HCT116 (cell line): ENCODE data around the gene LMNTD1.

Experiments
- CTCF ChIP-seq, 3 experiments: fragments of 200-600 bp in 1 of 3; sonication (generic) in 1 of 3; IDR thresholded peaks in 2 of 3; conservative IDR thresholded peaks in 1 of 3; 2 replicates each; pipeline ENCODE4 v1.5.1; 2012 to 2017; ENCODE audit warnings: low read depth in 2 of 3, low read length in 2 of 3, antibody characterized with exemption in 1 of 3, borderline replicate concordance in 1 of 3, control low read depth in 1 of 3, mild to moderate bottlenecking in 1 of 3, mixed read lengths in 1 of 3, mixed run types in 1 of 3, moderate library complexity in 1 of 3; ENCODE audit not compliant: insufficient read depth in 1 of 3
- EGR1 ChIP-seq: IDR thresholded peaks from 2 replicates; pipeline ENCODE4 v1.6.1; 2012; ENCODE audit warnings: low read depth
- EZH2 ChIP-seq: fragments of 200-600 bp; sonication (generic); IDR thresholded peaks from 2 replicates; pipeline ENCODE4 v1.6.1; 2017; ENCODE audit warnings: antibody characterized with exemption, mixed run types
- EZH2phosphoT487 ChIP-seq: fragments of 200-600 bp; IDR thresholded peaks from 2 replicates; pipeline ENCODE4 v1.6.1; 2018; ENCODE audit warnings: antibody characterized with exemption, borderline replicate concordance
- FOSL1 ChIP-seq: IDR thresholded peaks from 2 replicates; pipeline ENCODE4 v1.6.1; 2012; ENCODE audit warnings: low read depth
- MAX ChIP-seq: IDR thresholded peaks from 2 replicates; pipeline ENCODE4 v1.6.1; 2012
- POLR2A ChIP-seq: IDR thresholded peaks from 2 replicates; pipeline ENCODE4 v1.7.0; 2011; ENCODE audit warnings: borderline replicate concordance; ENCODE audit not compliant: insufficient read depth, insufficient read length; ENCODE audit errors: extremely low read depth
- POLR2AphosphoS5 ChIP-seq: IDR thresholded peaks from 2 replicates; pipeline ENCODE4 v1.6.1; 2011; ENCODE audit warnings: mild to moderate bottlenecking, low read depth, low read length, moderate library complexity
- REST ChIP-seq: IDR thresholded peaks from 2 replicates; pipeline ENCODE4 v1.6.1; 2012; ENCODE audit warnings: low read depth
- SP1 ChIP-seq: IDR thresholded peaks from 2 replicates; pipeline ENCODE4 v1.6.1; 2012; ENCODE audit warnings: low read depth
- TCF7L2 ChIP-seq: IDR thresholded peaks from 2 replicates; pipeline ENCODE4 v1.7.0; 2011; ENCODE audit warnings: borderline replicate concordance, inconsistent platforms; ENCODE audit not compliant: insufficient read depth, insufficient read length; ENCODE audit errors: extremely low read depth
- YY1 ChIP-seq: IDR thresholded peaks from 2 replicates; pipeline ENCODE4 v1.6.1; 2011; ENCODE audit warnings: low read length, low read depth, moderate library complexity, mild to moderate bottlenecking; ENCODE audit not compliant: insufficient replicate concordance; ENCODE audit errors: extremely low read depth
- ZNF274 ChIP-seq: fragments of 200-500 bp; sonication (Bioruptor generic); IDR thresholded peaks from 2 replicates; pipeline ENCODE4 v1.6.1; 2014; ENCODE audit warnings: mild to moderate bottlenecking, low read depth, low read length, inconsistent platforms

GRCh38 chr12:25581067-25581466 is 28.0 kb upstream of the LMNTD1 start:
- TF ChIP-seq EZH2 (no peak), CTCF (IDR thresholded peaks at IDR 0.05 in 2 of 3, conservative IDR thresholded peaks at IDR 0.05 in 1 of 3; ENCODE audit: borderline replicate concordance in 1 of 3, insufficient read depth in 1 of 3, low read depth in 2 of 3, low read length in 2 of 3) (no peak), POLR2A (no peak), FOSL1 (no peak), MAX (no peak), ZNF274 (no peak), POLR2AphosphoS5 (no peak), YY1 (no peak), EZH2phosphoT487 (no peak), SP1 (no peak), TCF7L2 (no peak), REST (no peak), EGR1 (no peak)
